ENCODE results near the gene NRIP2.

DNA sequence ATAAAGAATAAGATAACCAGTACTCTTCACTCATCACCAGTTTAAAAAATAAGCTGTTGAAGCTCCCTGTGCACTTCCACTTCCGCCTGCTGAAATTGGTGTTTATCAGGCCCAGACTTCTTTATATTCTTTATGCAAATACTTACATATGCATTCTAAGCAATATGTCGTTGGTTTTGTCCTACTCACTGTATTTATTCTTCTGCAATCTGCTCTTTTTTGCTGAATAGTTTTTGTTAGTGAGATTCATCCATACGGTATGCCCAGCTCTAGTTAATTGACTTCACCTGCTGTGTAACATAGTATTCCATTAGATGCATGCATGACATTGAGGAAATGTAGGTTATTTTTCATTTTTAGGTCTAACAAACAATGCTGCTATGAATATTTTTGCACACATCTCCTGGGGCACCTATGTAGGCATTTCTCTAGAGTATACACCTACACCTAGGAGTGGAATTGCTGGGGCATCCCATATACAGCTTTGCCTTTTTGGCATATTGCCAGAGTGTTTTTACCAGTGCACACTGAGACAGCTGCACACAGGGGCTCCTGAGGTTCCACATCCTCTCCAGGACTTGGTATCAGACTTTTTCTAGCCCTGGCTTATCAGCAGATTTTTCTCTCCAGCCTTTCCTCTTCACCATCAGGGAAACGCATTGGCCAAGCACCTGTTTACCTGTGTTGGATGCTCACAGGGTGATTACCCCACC, 1.0 kb upstream of the NRIP2 start:
- TF ChIP-seq, protein P1, sequence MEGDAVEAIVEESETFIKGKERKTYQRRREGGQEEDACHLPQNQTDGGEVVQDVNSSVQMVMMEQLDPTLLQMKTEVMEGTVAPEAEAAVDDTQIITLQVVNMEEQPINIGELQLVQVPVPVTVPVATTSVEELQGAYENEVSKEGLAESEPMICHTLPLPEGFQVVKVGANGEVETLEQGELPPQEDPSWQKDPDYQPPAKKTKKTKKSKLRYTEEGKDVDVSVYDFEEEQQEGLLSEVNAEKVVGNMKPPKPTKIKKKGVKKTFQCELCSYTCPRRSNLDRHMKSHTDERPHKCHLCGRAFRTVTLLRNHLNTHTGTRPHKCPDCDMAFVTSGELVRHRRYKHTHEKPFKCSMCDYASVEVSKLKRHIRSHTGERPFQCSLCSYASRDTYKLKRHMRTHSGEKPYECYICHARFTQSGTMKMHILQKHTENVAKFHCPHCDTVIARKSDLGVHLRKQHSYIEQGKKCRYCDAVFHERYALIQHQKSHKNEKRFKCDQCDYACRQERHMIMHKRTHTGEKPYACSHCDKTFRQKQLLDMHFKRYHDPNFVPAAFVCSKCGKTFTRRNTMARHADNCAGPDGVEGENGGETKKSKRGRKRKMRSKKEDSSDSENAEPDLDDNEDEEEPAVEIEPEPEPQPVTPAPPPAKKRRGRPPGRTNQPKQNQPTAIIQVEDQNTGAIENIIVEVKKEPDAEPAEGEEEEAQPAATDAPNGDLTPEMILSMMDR (IDR thresholded peaks at IDR 0.05), result no peak
- TF ChIP-seq POLR2A (IDR thresholded peaks at IDR 0.05), result no peak

All from Peyer's patch (tissue), 4 donors.